ENCODE measurements around the gene NECTIN3. TPM values are rescaled to one million over a fixed set of nuclear protein-coding genes. Genes with fewer than 3 reads are reported as not detected.

The NECTIN3 gene
- polyA plus RNA-seq, 3 donors: not detected

DNA sequence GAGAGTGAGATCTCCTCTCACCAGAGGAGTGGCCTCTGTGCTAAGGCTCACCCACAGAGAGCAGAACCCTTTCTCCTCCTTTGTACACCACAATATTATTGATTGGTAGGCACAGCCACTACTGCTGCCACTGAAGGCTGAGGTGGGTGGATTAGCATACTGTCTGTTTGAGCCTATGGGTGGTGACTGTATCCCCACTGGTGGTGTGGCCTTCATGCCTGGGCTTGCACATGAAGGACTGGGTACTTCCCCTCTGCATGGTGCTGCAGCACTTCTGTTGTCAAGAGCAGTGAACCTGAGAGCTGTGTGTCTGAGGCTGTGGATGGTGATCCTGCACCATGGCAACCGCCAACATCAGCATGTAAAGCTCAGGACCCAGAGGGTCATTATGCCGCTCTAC, 35.7 kb upstream of the NECTIN3 start:
- WGBS (ENCODE audit: insufficient coverage): no CpG with 5 or more reads among the region's 2 CpGs
- no peaks in the 10 kb centered on the region for H3K4me1 Mint-ChIP-seq
- H3K9me3 Mint-ChIP-seq: peaks cover 2 to 25% (median 10%) of the 10 kb centered on the region in 7 donors
- H4K20me1 ChIP-seq (ENCODE audit: insufficient read depth, low read length): no peaks in the 10 kb centered on the region
- no peaks in the 10 kb centered on the region for H3K4me1 ChIP-seq (ENCODE audit: control insufficient read depth in 1 of 2, insufficient read depth in 2 of 2, low read length in 2 of 2)
- no peak overlapping the region for H3K4me2 ChIP-seq (replicated peaks; ENCODE audit: extremely low read depth, low read length, poor library complexity, severe bottlenecking)
- H3K36me3 Mint-ChIP-seq: no peaks in the 10 kb centered on the region
- H3K27me3 Mint-ChIP-seq (ENCODE audit: low read depth in 3 of 3): peaks cover 0 to 2% (median 0%) of the 10 kb centered on the region in 3 donors
- intact Hi-C loops (cut with micrococcal nuclease): no loop called here
- no peak overlapping the region for H3K27ac Mint-ChIP-seq
- no peak overlapping the region for H2AFZ ChIP-seq (ENCODE audit: insufficient read depth, low read depth, low read length, poor library complexity, severe bottlenecking)
- no peak overlapping the region for H3K27ac ChIP-seq (ENCODE audit: low read depth in 1 of 2, low read length in 2 of 2)
- H3K4me3 Mint-ChIP-seq: no peak overlapping the region
- H3K79me2 ChIP-seq (ENCODE audit: insufficient read depth, low read length): no peaks in the 10 kb centered on the region
- no peak for DNase-seq
- H3K9me3 ChIP-seq (replicated peaks in 1 of 2; ENCODE audit: control insufficient read depth in 1 of 2, insufficient read depth in 1 of 2, low read length in 2 of 2): peaks cover 0 to 15% of the 10 kb centered on the region in 2 donors
- no peaks in the 10 kb centered on the region for H3K36me3 ChIP-seq (replicated peaks in 1 of 2; ENCODE audit: control insufficient read depth in 1 of 2, insufficient read depth in 2 of 2, low read length in 2 of 2)
- no peaks in the 10 kb centered on the region for H3K27me3 ChIP-seq (ENCODE audit: control insufficient read depth in 2 of 2, insufficient read depth in 2 of 2, low read length in 2 of 2)
- TF ChIP-seq CTCF (IDR thresholded peaks at IDR 0.05): no peak
- no peak overlapping the region for H3K9ac ChIP-seq (ENCODE audit: insufficient read depth, low read length, poor library complexity, severe bottlenecking)
- H3K4me3 ChIP-seq (replicated peaks in 1 of 3; ENCODE audit: low read depth in 2 of 3, low read length in 3 of 3): no peak overlapping the region

GRCh38 chr3:111040959-111041358, 30.7 kb upstream of the NECTIN3 start:
- Histone ChIP-seq H3K27me3 (ENCODE audit: control insufficient read depth in 2 of 2, insufficient read depth in 2 of 2, low read length in 2 of 2) (no peaks in the 10 kb centered on the region), H3K9ac (ENCODE audit: insufficient read depth, low read length, poor library complexity, severe bottlenecking) (no peak overlapping the region), H3K27ac (ENCODE audit: low read depth in 1 of 2, low read length in 2 of 2) (no peak overlapping the region), H3K4me1 (ENCODE audit: control insufficient read depth in 1 of 2, insufficient read depth in 2 of 2, low read length in 2 of 2) (no peaks in the 10 kb centered on the region), H3K79me2 (ENCODE audit: insufficient read depth, low read length) (no peaks in the 10 kb centered on the region), H3K4me2 (replicated peaks; ENCODE audit: extremely low read depth, low read length, poor library complexity, severe bottlenecking) (no peak overlapping the region), H3K9me3 (replicated peaks in 1 of 2; ENCODE audit: control insufficient read depth in 1 of 2, insufficient read depth in 1 of 2, low read length in 2 of 2) (peaks cover 0 to 5% of the 10 kb centered on the region in 2 donors), H2AFZ (ENCODE audit: insufficient read depth, low read depth, low read length, poor library complexity, severe bottlenecking) (no peak overlapping the region), H3K4me3 (replicated peaks in 1 of 3; ENCODE audit: low read depth in 2 of 3, low read length in 3 of 3) (no peak overlapping the region), H4K20me1 (ENCODE audit: insufficient read depth, low read length) (no peaks in the 10 kb centered on the region), H3K36me3 (replicated peaks in 1 of 2; ENCODE audit: control insufficient read depth in 1 of 2, insufficient read depth in 2 of 2, low read length in 2 of 2) (no peaks in the 10 kb centered on the region)
- Mint-ChIP-seq H3K36me3 (no peaks in the 10 kb centered on the region), H3K27ac (no peak overlapping the region), H3K4me3 (no peak overlapping the region), H3K4me1 (no peaks in the 10 kb centered on the region), H3K27me3 (ENCODE audit: low read depth in 3 of 3) (peaks cover 0 to 2% (median 0%) of the 10 kb centered on the region in 3 donors), H3K9me3 (peaks cover 5 to 20% (median 12%) of the 10 kb centered on the region in 7 donors)
- no peak for DNase-seq
- intact Hi-C loops (cut with micrococcal nuclease): no loop called here
- no CpG with 5 or more reads among the region's 2 CpGs for WGBS (ENCODE audit: insufficient coverage)
- no peak for TF ChIP-seq CTCF (IDR thresholded peaks at IDR 0.05)

All from CD14-positive monocyte (primary cell).